ENCODE data around the gene C16orf96. TPM values are rescaled to one million over a fixed set of nuclear protein-coding genes. Genes with fewer than 3 reads are reported as not detected.
A peak's percentile ranks its signal among the peaks of the same experiment; 100 is the strongest.

C16orf96 gene
- total and polyA plus RNA-seq, 2 of the 13 experiments (the other 11 are each of a cell fraction or from before 2014, with no cell fraction given), result 0.03 TPM; not detected in 1

GRCh38 chr16:4513086-4513860, 42.9 kb upstream of the C16orf96 start:
- Histone ChIP-seq H3K9ac (ENCODE audit: insufficient read depth, low read depth, low read length) (no peak overlapping the region), H3K27me3 (ENCODE audit: control insufficient read depth in 1 of 2, insufficient read depth in 2 of 2, low read length in 2 of 2) (no peaks in the 10 kb centered on the region), H3K79me2 (ENCODE audit: insufficient read depth, low read length) (peaks cover 36% of the 10 kb centered on the region), H3K9me3 (ENCODE audit: low read length) (no peaks in the 10 kb centered on the region), H3K4me3 (replicated peaks in 1 of 3; ENCODE audit: insufficient read depth in 1 of 3, low read depth in 2 of 3, low read length in 3 of 3) (no peak overlapping the region), H2AFZ (ENCODE audit: low read length) (no peak overlapping the region), H3K4me2 (ENCODE audit: low read depth, low read length) (no peak overlapping the region), H3K27ac (ENCODE audit: extremely low read length, insufficient read depth, low read length) (no peak overlapping the region), H3K36me3 (replicated peaks in 1 of 2; ENCODE audit: control insufficient read depth in 1 of 2, insufficient read depth in 2 of 2, low read length in 2 of 2) (peaks cover 28 to 60% of the 10 kb centered on the region in 2 experiments), H3K4me1 (ENCODE audit: insufficient read depth, low read length) (peaks cover 15% of the 10 kb centered on the region; the same call in 1 of the 2 replicates), H4K20me1 (ENCODE audit: insufficient read depth, low read length) (peaks cover 35% of the 10 kb centered on the region)
- WGBS (ENCODE audit: low lambda C conversion rate), result 96% methylated on average over 10 of the region's 19 CpGs
- BruUV-seq (replicated peaks), result no TSS peak
- ChIA-PET POLR2A (no interaction called here), CTCF (ENCODE audit: low intra/inter-chr PET ratio, low total read pairs) (no interaction called here)
- intact Hi-C loops (cut with micrococcal nuclease; ENCODE audit: unreplicated experiment), result no loop called here
- TF ChIP-seq SP5 (CRISPR knock-in tag; IDR thresholded peaks at IDR 0.05; ENCODE audit: borderline replicate concordance, low read depth) (no peak), CEBPB (IDR thresholded peaks at IDR 0.05; ENCODE audit: borderline replicate concordance, low read depth, low read length) (no peak), ZSCAN30 (CRISPR knock-in tag; IDR thresholded peaks at IDR 0.05) (no peak), ZNF879 (CRISPR knock-in tag; IDR thresholded peaks at IDR 0.05) (no peak), ZMAT5 (CRISPR knock-in tag; IDR thresholded peaks at IDR 0.05; ENCODE audit: borderline replicate concordance, low read depth) (no peak), RBM22 (optimal IDR thresholded peaks at IDR 0.05; ENCODE audit: low read length) (peak; percentile 42), ZXDC (CRISPR knock-in tag; IDR thresholded peaks at IDR 0.05) (no peak), MXD1 (CRISPR knock-in tag; IDR thresholded peaks at IDR 0.05) (no peak), AHR (CRISPR knock-in tag; IDR thresholded peaks at IDR 0.05) (no peak), AGO2 (optimal IDR thresholded peaks at IDR 0.05; ENCODE audit: low read depth, low read length) (peak; percentile 80), POLR2G (IDR thresholded peaks at IDR 0.05; ENCODE audit: low read depth, low read length) (peak; percentile 34; the same call in 1 of the 2 replicates), ZFYVE20 (CRISPR knock-in tag; IDR thresholded peaks at IDR 0.05; ENCODE audit: borderline replicate concordance, low read depth) (no peak)
- DNase-seq (ENCODE audit: low spot score), result no peak
- in situ Hi-C loops (cut with HindIII; ENCODE audit: extremely low pct_ligation_motif_present, low pct_unique_long_range_greater_than_20kb), result loop anchor here (5.0 to 25.0 kb wide), 3 partner anchors 34 to 449 kb away; partner anchors contain the start of gene SEC14L5
- ATAC-seq, result no peak
- FAIRE-seq, result no peak

All from HepG2 (cell line).